NCI-H82 treated with DMSO at 0.1 percent for 48 hours (cell line): Measurements from ENCODE around the gene SESN1.

Experiments used
- DNase-seq: peaks from one replicate; lab custom pipeline; 2025; ENCODE audit not compliant: unreplicated experiment; lab: John Stamatoyannopoulos, UW

SESN1 gene

DNA sequence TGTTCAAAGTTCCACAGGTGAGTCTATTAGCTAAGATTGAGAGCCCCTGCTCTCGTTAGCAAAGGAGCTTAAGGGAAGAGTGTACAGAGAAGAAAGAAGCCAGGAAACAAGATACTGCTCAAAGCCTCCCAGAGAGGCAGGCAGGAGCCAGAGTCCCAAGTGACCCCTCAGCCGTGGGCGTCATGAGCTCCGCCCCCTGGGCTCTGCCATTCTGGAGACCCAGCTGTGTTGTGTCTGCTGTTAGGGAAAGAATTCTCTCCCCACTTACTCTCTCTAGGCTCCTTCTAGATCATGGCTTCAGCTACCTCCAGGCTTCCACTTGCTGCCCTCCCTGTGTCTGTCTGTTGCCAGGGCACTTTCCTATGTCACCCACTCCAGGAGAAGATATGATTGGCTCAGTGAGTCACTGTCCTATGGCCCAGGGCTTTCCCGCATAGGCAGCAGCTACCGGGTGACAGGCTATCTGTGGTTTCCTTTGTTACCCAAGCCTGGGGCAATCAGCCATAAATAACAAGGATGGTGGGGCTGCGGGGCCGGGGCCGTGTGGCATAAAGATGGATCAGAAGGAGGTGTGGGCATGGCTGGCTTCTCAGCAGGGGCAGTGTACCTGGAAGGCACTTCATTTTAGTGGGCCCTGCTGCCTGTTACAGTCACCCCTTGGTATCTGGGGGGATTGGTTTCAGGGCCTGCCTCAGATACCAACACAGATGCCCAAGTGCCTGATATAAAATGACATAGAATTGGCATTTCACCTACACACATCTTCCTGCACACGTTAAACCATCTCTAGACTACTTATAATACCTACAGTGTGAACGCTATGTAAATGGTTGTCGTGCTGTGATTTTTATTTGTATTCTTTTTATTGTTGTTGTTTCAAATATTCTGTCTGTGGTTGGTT, 127.5 kb downstream of the SESN1 start:
- peak; percentile 50 for DNase-seq

DNA sequence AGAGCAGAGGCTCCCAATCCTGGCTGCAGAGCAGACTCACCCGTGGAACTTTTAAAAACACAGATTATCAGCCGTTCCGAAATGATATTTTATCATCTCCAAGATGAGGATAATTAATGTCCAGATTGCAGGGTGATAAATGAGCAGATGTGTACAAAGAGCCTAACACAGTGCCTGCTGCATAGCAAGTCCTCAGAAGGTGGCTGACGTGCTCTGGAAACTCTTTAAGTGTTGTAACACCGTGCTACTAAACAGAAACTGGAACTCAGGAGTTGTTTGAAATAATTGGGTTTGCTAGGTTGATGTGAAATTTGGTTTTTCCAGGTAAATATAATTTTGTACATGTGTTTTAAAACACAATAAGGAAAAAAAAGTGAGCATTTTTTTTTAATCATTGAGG, 128.4 kb downstream of the SESN1 start:
- no peak for DNase-seq

DNA sequence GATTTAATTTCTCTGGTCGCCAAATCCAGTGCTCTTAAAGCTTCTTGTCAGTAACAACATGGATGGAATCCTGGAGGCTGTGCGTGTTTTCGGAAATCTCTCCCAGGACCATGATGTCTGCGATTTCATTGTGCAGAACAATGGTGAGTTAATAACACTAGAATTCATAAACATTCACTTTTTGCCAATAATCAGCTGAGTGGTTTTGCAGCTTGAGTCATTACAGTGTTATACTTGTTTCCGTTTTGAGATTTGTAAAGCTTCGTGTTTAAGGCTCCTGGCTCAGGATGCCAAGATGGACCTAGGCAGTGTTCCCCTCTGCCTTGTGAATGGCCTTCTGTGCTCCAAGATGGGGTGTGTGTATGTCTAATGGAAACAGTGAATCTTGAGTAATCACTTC, 132.7 kb downstream of the SESN1 start:
- DNase-seq = no peak

DNA sequence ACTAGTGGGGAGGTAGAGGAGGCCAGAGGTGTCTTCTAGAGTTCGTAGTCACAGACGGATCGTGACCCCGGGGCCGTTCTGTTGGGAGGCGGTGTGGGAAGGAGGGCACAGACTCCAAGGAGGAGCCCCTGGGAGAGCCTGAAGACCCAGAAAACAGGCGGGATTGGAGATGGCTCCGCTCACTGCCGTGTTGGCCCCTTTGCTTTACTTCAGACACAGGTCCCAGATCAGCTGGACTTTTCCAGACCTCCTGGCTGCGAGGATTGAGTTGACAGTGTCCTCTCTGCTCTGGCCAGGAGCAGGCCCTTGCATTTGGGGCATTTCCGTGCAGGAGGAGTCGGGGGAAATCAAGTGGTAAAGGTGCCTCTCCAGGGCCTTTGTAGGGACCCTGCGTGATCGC, 133.6 kb downstream of the SESN1 start:
- DNase-seq = no peak

DNA sequence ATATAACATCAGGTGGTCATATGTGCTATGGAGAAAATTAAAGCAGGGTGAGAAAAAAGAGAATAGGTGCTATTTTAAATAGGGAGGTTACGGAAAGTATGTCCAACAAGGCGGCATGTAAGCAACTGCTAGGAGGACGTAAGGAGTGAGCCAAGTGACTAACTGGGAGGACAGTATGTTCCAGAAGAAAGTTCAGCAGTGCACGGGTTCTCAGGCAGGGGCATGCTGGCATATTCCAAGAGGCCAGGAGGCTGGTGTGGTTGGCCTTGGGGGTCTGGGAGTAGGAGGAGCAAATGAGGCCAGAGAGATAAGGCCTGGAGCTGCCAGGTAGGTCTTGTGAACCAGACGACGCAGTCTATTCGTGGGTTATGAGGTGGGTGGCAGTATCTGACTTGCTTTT, 134.0 kb downstream of the SESN1 start:
- DNase-seq = no peak

DNA sequence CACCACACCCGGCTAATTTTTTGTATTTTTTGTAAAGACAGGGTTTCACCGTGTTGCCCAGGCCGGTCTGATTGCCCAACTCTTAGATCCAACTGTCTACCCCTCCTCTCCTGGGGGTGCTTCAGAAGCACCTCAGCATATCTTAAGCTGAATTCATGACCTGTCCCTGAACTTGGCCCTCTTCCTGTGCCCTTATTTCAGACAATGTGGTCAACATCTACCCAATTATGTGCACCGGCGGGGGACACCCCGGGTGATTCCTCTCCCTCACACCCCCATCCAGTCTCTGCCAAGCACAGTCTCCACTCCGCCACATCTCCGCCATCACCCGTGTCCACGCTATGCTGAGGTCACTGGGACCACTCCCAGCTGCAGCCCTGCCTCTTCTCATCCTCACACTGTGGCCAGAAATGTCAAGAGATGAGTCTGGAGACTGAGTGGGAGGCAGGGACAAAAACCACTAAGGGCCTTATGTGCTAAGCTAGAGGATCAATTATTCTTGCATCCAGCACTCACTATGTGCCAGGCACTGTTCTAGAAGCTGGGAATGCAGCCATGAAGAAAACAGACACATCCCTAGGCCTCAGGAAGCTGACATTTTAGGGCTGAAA, 134.6 kb downstream of the SESN1 start:
- no peak for DNase-seq

DNA sequence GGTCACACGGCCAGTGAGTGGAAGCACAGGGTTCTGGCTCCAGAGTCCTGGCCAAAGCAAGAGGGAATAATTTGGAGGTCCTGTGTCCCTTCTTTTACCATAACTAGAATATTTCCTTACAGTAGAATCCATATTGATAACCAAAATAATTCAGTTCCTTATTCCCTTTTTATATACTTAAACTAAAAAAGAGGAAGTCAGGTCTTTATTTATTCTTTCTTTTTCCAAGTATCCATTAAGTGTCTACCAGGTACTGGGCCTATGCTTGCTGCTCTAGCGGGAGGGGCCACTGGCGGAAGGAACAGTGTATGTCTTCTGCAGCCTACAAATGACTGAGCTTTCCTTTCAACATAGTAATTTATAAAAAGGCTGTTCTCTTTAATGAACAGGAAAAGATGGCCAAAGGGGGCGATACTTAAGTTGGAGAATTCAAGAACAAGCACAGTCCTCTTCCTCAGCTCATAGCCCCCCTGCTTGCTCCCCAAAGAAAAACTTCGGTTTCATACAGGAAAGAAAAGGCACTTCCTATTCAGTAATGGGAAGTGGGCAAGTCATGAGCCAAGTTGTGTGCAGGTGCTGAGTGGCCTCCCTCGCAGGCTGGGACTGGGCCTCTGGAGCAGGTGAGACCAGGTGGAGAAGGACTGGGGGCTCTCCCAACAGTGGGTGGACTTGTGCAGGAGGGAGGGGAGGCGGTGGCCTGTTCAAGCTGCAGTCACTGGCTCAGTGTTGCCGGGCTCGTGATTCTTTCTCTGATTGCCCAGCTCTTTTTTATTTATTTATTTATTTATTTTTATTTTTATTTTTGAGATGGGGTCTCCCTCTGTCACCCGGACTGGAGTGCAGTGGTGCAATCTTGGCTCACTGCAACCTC, 135.5 kb downstream of the SESN1 start:
- no peak for DNase-seq

DNA sequence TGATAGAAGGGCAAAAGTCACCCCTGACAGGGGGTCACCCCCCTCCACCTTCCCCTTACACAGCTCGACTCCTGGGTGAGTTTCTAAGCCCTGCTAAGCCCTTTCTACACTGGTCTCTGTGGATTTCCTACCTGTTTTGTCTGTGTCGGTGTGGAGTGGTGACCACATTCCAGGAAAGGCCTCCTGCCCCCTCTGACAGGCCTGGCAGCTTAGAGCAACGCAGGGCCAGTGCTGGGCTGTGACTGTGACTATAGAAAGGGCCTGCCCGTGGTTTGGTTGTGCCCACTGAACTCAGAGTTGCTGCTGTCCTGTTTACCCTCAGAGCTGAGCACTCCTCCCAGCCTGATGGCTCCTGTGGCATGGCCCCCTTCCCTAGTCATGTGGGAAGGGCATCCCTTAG, 137.4 kb downstream of the SESN1 start:
- no peak for DNase-seq

DNA sequence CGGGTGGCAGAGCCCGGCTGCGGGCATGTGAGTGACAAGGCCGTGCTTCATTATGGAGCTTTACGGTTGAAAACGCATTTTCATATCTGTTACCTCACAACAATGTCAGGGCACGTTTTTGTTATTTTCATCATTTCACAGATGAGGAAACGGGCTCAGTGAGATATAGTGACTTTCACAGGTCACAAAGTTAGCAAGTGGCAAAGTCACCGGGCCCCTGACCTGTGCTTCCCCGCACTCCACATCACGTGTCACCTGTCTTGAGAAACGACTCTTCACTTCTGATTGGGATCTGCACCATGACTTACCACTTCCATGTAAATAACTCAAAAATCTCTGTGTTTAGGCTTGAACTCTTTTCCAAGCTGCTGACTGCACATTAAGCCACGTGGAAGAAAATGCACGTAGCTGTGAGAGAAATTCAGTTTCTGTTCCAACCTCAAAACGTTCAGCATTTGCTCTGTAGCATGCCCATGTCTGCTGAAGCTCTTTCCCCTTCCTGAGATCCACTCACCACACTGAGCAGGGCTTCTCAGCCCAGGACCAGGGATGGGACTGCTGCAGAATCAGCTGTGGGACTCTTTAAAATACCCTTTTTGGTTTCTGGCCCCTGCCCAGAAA, 139.2 kb downstream of the SESN1 start:
- DNase-seq = no peak

DNA sequence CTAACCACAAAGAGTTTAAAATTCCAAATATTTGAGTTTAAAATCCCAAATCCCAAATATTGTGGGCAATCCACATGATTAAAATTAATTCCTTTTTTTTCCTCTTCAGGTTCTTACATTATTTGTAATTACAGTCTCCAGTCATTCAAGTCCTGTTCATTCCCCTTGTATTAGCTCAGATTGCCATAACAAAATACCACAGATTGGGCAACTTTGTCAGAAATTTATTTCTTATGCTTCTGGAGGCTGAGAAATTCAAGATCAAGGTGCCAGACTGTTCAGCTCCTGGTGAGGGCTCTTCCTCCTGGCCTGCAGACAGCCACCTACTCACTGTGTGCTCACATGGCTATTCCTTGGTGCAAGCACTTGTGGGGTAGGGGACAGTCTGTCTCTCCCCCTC, 141.0 kb downstream of the SESN1 start:
- DNase-seq = no peak

DNA sequence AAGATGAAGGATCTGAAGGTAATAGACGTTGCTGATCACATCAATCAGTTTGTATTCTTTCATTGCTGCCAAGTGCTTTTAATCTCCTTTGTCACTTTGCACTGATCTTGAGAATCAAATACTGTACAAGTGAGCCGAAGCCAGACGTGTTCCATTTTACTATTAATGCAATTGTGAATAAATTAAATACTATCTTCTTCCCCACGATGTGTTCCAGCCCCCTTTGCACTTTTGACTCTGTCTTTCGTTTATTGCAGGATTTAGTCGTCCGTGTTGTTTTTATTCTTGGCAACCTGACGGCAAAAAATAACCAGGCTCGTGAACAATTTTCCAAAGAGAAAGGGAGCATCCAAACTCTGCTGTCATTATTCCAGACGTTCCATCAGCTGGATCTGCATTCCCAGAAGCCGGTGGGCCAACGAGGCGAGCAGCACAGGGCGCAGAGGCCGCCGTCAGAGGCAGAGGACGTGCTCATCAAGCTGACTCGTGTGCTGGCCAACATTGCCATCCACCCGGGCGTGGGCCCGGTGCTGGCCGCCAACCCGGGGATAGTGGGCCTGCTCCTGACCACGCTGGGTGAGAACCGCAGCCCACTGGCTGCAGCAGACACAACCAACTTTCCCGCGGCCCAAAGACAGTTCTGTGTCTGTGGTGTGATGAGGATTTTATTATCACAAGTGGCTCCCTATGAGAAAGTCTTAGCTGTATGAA, 141.7 kb downstream of the SESN1 start:
- DNase-seq = no peak

DNA sequence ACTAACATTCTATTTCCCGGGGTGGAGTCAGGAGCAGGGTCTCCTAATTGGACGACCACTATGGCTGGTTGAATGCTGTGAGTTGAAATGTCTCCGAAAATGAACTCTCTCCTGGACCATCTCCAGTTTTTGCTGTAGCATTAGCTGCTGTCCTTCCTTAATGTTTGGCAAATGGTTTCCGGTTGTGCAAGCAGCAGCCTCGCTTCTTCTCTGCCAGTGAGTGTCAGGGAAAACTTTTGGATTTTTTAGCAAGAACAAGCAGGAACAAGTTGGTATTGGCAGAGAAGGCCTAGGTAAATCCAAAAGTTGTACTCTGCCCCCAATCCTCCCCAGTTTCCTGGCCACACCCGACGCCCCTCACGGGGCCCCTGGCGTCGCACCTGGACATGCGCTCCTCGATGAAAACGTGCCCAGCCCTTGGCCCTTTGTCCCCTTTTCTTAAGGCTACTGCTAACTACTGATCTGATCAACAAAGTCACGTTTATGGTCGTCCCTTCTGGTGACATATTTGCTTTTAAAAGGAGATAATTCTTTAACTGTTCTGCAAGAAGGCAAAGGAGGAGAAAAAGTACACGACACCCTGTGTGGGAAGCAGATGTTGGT, 143.2 kb downstream of the SESN1 start:
- DNase-seq = no peak

DNA sequence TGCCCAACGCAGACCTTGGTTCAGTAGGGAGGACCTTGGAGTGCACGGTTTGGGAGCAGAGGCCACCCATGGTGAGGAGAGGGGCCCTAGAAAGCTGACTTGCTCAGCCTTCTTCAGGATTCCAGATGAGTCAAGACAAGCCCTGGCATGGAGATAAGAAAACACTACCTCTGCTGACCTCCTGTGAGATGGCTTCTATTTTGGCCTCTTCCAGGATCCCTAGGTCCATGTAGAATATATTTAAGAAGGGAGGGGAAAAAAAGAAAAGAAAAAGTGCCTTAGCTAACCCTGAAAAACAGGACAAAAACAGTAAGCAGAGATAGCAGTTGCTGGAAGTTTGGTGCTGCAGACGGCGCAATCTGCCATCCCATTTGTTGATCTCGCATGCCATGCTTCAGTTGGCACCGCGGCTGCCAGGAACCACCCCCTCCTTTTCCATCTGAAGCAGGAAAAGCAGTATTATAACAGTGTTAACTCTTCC, 146.4 kb downstream of the SESN1 start:
- no peak for DNase-seq

DNA sequence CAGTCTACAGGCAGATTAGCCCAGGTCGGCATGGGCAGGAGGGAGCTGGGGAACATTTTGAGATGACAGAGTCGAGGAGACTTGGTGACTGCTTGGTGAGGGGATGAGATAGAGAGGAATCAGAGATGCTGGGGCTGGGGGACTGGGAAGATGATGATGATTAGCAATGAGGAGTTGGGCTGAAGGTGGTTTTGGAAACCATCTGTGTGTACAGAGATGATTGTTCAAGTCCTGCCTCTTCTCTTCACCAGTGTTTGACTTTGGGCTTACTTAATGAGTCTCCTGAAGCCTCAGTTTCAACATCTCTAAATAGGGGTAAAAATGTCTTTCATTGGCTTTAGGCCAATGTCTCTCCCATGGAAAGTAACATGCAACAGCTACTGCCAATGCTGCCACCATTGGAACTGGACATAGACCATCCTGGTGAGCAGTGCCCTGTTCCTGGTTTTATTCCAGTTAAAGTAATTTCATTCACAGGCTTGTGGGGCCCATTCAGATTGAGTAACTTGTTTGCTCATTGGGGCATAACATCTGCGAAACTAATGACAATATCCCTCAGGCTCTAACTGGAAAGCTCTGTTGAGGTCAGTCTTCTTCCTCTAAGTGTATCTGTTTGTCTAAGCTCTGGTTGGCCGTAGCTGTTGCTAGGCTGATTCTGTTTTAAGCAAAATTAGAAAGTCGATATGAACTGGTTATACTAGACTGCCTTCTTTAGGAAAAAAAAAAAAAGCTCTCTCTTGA, 147.4 kb downstream of the SESN1 start:
- no peak for DNase-seq

DNA sequence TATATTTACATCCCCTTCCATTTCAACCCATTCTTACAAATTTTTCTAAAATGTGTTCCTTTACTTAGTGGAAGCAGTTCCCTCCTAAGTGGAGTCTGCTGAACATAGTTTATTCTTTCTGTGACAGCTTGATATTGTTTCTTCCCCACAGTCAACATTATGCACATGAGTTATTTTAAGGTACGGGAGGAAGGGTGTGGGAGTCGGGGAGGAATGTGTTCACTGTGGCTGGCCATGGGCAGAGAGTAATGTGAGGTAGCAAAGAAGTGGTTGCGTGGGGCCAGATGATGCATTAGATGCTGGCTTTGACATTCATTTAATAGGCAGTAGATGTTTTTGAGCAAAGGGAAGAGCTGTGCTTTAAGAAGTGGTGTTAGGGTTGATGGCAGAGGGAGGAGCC, 148.0 kb downstream of the SESN1 start:
- no peak for DNase-seq

DNA sequence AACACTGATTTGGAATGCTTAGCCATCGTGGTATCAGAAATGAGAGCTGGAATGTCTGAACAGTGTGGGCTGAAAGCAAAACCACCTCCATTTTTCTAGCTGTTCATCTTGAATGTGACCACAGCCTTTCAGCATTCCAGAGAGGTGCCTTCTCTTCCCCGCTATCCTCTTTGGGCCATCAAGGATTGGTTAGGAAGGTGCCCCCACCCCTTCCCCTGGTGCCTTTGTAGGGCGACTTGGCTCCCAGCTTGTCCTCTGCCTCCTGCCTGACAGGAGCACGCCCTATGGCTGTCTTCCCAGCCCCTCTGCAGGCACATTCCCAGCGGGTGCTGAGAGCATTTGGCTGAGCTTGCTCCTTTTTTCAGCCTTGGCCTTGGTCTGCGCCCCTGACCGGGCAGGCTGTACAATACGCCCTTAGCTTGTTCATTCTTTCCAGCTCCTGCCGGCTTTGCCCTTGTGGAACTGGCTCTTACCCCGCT, 148.9 kb downstream of the SESN1 start:
- no peak for DNase-seq

DNA sequence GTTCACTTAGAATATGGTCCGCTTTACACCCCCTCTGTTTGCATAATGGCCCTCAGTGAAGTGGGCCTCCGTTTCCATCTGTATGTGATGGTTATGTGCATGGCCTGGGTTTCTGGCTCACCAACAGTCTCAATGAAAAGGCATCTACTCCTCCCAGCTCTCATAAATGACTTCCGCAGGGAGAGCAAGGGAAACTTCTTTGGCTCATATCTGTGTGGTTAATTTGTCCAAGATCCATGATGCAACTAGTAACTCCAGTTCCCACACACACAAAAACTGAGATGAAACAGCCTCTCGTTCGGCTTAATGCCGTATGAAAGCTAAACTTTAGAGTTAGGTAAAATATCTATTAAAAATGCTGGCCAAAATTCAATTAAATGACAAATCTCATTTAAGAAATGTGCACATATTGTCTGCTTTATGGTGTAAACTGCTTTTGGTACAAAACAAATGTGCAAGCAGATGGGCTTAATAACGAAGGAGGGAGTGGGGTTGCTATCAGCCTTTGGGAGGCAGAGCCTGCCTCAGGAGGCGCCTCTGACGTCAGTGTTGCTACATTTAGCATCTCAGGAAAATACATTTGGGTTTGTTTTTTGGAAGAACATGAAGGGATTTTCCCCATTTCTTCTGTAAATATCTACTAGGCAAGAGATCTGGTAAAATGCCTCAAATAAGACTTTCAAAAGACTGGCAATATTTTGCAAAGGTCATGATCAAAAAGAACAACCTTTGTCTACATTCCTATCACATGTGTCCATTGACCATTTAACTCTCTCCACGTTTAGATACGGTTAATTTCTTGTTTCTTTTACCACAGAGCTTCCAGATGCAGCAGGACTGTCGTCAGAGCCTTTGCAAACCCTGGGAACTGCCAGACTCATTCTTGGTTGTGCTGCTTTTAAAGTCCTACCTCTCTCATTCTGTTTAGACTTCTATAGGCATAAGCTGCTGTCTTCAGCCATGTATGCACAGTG, 149.7 kb downstream of the SESN1 start:
- DNase-seq = no peak

DNA sequence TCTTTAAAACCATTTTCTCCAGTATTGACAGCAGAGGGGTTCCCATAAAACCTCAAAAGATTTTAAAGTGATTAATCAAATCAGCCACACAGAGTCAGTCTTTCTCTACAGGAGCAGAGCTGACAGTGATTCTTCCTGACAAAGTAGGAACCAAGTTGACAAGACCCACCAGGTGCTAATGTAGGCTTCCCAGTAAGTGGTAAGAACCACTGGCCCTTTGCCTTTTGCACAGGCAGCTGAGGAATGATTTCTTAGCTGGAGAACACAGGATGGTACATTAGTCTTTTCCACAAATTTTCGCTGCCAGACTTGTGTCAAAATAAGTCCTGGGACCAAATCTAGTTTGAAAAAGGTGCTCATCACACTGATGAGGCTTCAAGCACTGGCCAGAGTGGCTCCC, 150.6 kb downstream of the SESN1 start:
- no peak for DNase-seq
